ENCODE data around the gene STRADA.

The STRADA gene, protein sequence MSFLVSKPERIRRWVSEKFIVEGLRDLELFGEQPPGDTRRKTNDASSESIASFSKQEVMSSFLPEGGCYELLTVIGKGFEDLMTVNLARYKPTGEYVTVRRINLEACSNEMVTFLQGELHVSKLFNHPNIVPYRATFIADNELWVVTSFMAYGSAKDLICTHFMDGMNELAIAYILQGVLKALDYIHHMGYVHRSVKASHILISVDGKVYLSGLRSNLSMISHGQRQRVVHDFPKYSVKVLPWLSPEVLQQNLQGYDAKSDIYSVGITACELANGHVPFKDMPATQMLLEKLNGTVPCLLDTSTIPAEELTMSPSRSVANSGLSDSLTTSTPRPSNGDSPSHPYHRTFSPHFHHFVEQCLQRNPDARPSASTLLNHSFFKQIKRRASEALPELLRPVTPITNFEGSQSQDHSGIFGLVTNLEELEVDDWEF

DNA sequence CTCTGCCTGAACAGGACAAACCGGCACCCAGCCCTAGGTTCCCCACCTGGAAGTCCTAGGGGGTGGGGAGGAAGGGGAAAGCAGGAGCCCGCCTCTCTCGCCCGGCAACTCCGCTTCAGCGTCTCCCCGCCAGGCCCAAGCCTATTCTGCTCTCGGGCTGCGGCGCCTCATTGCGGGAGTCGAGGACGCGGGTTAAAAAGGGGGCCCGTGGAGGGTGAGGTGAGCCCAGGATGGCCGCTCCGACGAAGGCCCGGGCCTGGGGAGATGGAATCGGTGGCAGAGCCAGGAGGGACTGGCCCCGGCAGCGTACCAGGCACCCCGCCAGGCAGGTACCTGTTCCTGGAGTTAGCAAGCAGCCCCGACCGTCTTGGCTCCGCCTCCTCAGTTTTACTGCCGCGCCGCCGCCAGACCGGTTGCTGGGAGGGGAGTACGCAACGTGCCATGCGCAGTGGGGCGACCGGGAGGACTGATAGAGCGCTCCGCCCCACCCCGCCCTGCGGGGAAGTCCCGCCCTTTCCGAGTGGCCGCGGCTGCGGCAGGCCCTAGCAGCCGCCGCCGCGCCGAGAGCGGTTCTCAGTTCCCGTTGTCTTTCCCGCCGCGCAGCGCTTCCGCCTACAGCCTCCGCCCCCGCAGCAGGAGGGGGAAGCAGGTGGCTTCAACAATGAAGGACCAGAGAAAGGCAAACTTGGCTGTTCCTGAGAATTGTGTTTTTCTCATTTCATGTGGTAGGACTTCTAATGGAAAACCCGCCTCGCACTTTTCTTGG lies at the start of gene STRADA:
STRADA (minus strand) TSS at position 392 of the 766 bp plus-strand sequence. CDS start 13,430 bp downstream, outside the sequence.
- DNase-seq (ENCODE audit: low read depth in 2 of 2), result peak; percentile 95 to 98

DNA sequence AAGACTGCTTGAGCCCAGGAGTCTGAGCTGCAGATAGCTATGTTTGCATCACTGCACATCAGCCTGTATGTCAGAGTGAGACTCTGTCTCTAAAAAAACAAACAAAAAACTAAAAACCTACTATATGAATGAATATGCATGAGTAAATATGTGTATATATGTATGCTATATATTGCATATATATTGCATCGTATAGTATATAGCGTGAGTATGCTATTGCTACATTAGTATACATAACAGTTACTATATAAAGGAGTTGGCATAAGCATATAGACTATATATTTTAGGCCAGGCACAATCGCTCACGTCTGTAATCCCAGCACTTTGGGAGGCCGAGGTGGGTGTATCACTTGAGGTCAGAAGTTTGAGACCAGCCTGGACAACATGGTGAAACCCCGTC lies 48.5 kb upstream of the STRADA start:
- DNase-seq (ENCODE audit: low read depth in 2 of 2), result no peak

DNA sequence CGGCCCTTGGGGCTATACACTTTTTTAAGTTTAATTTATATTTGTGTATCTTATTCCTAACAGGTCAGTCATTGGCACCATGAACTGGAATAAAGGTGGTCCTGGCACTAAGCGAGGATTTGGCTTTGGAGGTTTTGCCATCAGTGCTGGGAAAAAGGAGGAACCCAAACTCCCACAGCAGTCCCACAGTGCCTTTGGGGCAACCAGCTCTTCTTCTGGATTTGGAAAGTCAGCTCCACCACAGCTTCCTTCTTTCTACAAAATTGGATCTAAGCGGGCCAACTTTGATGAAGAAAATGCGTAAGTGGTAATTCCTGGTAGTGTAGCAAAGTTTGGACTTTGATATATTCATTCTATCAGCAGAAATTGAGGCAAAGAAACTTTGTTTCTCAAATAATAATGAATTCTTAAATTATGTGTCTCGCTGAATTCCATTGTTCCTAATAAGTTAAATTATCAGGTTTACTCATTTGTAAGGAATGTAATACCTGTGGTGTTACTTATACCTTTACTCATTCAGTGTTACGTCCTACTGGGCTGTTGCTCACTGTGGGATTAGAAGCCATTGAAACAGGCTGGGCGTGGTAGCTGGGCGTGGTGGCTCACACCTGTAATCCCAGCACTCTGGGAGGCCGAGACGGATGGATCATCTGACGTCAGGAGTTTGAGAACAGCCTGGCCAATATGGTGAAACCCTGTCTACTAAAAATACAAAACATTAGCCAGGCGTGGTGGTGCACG lies 45.5 kb upstream of the STRADA start:
- DNase-seq (ENCODE audit: low read depth in 2 of 2), result no peak

DNA sequence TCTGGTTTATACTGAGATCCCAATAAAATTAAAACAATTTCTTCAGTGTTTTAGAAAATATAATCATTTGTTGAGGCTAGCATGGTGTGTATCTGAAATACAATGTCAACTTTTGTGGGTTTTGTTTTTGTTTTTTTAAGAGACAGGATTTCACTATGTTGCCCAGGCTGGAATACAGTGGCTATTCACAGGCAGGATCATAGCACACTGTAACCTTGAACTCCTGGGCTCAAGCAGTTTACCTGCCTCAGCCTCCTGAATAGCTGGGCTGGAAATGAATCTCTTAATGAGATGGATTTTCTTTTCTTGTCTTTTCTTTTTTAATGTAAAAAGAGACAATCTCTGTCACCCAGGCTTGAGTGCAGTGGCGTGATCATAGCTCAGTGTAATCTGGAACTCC lies 44.5 kb upstream of the STRADA start:
- DNase-seq (ENCODE audit: low read depth in 2 of 2), result no peak

DNA sequence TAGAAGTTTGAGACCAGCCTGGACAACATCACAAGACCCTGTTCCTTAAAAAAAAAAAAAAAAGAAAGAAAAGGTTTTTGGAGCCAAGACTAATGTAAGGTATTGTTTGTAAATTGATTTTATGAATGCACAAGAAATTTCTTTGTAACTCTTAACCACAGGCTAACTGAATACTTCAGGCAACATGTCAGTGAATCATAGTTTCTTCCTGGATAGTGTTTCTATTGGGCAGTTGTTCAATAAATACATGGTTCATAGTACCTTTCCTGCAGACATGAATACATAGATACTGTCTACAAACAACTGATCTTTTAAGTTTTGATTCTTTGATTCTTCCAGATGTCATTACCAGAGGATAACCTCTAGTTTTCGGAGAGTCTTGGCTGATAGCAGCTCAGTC lies 44.0 kb upstream of the STRADA start:
- DNase-seq (ENCODE audit: low read depth in 2 of 2), result no peak

DNA sequence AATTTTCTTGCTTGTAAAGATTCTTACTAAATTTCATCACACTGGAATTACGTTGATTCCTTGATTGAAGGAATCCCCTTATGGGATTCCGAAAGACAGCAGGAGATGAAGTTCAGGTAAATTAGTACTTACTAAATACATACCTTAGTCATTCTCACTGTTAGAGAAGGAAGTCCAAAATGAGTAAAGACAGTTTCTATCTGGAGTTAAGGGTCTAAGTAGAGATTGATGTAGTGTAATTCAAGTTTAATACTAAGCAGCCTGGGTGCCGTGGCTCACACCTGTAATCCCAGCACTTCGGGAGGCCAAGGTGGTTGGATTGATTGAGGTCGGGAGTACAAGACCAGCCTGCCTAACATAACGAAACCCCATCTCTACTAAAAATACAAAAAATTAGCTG lies 41.9 kb upstream of the STRADA start:
- no peak for DNase-seq (ENCODE audit: low read depth in 2 of 2)

DNA sequence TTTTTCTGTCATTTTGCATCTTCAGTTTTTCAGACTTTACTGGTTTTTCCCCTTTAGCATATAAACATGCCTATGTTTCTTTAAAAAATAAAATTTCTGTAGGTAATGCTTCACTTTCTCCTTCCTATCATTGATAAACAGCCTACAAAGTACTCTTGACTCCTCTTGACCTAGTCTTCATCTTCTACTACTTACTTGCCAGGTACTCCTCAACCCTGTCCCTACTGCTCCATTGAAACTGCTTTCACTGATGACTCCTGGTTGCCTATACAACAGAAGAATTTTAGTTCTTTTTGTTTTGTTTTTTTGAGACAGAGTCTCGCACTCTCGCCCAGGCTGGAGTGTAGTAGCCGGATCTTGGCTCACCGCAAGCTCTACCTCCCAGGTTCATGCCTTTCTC lies 39.3 kb upstream of the STRADA start:
- DNase-seq (ENCODE audit: low read depth in 2 of 2), result no peak

DNA sequence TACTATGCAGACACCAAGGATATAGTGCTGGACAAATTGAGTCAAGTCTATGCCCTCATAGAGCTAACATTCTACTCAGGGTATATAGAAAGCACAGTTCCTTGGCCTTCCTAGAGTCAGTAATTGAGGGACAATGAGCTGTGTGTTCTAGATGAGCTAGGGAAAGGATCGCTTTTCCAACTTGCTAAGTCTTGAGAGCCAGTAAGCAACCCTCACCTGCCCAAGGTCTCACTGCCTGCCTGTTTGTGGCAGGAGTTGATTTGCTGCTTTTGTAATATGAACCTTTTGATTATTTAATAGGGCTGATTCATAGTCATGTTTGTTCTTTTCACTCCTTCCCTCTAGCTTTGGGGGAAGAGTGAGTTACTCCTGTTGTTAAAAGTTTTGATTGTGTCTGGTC lies 38.9 kb upstream of the STRADA start:
- DNase-seq (ENCODE audit: low read depth in 2 of 2), result no peak

DNA sequence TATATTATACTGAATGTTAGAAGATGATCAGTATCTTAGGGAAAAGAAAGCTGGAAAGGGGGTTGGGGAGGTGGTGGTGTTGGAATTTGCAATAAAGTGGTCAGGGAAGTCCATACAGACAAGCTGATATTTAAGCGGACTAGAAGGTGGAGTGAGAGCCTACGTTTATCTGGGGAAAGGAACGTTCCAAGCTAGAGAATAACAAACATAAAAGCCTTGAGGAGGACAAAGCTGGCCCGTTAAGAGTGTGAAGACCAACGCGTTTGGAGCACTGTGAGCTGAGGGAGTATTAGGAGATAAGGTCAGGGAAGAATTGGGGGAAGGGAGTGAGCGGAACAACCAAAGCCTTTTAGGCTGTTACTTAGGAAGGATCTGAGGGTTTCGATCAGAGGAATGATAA lies 33.8 kb upstream of the STRADA start:
- DNase-seq (ENCODE audit: low read depth in 2 of 2), result no peak

DNA sequence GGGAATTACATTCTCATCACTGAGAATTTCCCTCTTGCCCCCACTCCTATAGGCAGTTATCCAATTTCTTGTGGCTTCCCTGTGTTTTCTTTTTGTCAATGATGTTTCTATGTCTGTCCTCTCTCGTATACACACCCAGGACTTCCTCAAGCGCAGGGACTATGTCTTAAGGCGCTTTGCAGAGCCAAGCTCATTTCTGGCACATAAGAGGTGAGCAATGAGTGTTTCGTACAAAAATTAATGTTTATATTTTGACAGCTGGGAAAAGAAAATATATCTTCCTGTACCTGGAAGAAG lies 33.3 kb upstream of the STRADA start:
- DNase-seq (ENCODE audit: low read depth in 2 of 2), result no peak

DNA sequence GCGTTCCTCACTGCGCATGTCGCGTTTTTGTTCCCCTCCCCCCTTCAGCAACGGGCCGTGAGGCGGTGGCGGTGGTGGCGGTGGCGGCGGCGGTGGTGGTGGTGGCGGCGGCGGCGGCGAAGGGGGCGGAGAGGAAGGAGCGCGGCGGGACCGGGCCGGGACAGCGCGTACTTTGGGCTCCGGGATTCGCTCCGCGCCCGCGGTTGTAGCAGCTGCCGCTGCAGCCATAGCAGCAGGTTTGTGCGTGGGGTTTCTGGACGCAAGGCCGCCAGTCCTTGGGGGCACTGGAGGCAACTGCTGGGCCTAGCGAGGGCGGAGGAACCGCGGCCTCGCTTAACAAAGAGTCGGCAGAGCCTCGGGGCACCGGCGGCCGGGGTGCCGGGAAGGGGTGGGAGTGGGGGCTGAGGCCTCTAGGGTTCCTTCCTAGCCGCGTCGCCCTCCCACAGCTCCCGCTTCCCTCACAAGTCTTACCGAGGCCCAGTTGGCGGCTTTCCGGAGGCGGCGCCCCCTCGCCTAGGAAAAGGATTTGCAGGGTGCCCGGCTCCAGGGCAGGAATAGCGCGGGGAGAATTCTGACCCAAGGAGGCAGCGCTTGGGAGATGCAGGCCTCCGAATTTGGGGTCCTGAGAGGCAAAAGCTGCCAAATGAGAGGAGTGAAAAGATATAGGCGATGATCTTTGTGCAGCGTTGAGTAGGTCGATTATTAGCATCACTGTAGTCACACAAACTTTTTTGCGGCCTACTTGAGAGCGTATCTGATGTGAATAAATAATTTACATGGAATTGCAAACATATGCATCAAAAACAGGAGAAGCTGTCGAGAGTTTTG lies 32.8 kb upstream of the STRADA start, which contains the start of gene DDX42:
DDX42 (plus strand) TSS at position 30 of the 828 bp plus-strand sequence. CDS start 12,880 bp downstream, outside the sequence.
- DNase-seq (ENCODE audit: low read depth in 2 of 2), result peak; percentile 80 to 81

DNA sequence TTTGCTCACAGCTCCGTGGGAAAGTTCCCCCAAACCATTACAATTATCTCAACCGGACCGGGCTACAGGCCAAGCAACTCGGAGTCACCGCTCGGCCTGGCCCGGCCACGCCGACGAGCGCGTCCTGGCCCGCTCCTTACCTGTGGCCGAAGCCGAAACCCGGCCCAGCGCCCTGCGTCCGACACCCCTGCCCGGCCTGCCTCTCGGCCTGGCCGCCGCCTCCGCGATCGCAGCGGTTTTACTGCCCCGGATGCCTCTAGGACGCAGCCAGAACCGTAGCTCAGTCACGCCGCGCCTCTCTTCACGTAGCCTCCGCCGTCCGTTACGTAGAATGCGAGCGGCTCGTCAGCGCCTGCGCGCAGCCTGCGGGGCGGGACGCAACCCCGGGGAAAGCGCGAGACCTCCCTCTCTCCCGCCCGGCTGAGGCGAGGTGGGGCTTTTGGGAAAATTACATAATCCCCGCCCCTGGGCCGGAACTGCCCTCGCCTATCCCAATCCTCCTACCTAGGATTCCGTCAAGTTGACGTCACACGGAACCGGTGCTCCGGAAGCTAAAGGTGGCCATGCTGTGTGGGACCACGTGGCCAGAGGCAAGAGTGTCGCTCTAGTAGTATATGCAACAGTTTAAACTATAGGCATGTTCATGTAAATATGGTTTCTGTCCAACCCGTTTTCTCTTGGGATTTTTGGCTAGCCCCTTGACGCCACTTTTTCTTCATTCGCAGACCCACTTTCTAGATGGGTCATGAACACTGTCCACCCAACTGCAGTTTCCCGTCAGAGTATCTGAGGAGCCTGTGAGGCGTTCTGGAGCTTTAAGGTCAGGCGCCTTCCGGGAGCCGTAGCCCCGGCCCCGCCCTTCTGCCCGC lies 31.9 kb upstream of the STRADA start, which contains the start of gene CCDC47:
CCDC47 (minus strand) TSS at position 326 of the 869 bp plus-strand sequence. CDS start 7,422 bp downstream, outside the sequence.
- DNase-seq (ENCODE audit: low read depth in 2 of 2), result peak; percentile 92 to 93

DNA sequence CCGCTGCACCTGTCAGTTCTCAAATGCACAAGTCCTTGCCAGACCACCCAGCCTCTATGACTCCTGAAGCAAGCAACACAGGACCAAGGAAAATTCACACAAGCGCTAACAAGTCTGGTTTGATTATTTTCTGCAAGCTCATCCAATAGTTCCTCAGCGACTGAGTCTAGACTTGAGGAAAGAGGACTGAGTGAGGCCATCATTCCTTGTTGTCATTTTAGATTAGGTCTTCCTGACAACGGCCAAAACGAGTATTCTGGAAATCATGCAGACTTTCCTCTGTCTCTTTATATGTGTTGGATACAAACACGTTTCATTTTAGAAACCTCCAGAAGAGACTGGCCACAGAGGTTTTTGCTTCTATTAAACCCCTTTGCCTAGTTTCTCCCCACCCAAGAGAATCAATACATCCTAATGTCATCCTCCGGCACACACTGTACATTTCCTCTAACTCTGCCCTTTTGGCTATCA lies 31.2 kb upstream of the STRADA start:
- DNase-seq (ENCODE audit: low read depth in 2 of 2), result no peak

DNA sequence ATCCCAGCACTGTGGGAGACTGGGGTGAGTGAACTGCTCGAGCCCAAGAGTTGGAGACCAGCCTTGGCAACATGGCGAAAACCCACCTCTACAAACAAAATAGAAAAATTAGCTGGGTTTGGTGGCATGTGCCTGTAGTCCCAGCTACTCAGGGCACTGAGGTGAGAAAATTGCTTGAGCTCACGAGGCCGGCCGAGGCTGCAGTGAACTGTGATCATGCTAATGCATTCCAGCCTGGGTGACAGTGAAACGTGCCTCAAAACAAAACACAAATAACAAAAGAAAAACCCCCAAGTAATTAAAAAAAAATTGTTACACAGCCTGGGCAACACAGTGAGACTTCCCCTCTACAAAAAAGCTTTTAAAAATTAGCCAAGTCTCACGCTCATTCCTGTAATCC lies 26.8 kb upstream of the STRADA start:
- DNase-seq (ENCODE audit: low read depth in 2 of 2), result no peak

DNA sequence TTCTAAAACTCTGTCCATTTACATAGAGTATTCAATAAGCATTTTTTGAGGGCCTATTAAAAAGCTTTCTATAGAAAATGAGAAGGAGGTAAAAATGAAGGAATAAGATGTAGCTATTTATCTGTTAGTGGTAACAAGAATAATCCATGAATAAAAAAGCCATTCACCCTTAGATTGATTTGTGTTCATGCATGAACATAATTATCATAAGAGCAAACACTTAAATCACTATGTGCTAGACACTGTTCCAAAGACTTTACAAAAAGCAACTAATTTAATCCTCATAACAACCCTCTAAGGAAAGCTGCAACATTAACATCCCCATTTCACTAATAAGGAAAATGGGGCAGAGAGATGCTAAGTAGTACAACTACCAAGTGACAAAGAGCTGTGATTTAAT lies 25.2 kb upstream of the STRADA start:
- DNase-seq (ENCODE audit: low read depth in 2 of 2), result no peak

DNA sequence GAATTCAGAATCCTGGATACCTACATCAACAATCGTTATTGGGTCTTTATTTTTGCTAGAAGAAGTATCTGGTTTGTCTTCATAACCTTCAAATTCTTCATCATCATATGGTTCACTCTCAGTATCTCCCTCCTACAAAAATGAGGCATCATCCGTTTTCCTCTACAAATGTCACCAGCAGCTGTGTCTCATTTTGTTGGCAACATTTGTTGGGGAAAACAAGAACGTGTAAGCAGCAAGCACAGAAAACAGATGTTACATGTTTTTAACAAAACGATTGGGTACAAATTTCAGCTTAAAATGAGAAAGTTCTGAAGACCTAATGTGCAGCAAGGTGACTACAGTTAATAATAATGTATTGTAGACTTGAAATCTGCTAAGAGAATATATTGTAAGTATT lies 23.1 kb upstream of the STRADA start:
- no peak for DNase-seq (ENCODE audit: low read depth in 2 of 2)

DNA sequence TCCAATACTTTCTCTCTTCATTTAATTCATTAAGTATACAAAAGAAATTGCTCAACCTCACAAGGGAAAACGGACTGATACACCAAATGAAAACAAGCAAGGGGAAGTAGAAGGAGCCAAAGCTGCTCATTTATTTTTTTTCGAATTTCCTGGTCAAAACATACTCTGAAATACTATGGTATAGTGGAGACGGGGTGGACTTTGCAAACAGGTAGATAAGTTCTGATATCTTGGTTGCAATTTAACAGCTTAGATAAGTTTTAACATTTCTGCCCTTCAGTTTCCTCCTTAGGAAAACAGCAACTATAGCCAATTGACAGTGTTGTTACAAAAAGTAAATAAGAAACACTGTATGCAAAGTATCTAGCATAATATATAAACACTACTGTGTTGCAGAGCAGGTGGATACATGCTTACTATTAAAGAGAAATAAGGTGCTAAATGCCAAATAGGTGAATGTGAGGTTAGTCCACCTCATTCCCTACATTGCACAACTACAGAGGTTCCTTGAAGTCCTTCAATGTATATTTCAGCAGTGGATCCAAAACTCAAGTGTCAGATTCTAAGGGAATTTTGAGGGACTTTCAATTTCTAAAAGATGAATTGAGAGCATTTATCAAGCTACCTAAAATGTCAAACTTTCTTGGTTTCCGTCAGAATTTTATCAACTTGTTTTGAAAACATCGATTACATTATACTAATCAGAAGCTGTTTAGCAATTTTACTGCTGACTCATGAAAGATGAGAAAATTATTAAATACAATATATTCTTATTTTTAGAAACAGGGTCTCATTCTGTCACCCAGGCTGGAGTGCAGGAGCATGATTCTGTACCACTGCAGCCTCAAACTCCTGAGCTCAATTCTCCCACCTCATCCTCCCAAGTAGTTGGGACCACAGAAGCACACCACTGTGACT lies 20.8 kb upstream of the STRADA start:
- DNase-seq (ENCODE audit: low read depth in 2 of 2), result no peak

DNA sequence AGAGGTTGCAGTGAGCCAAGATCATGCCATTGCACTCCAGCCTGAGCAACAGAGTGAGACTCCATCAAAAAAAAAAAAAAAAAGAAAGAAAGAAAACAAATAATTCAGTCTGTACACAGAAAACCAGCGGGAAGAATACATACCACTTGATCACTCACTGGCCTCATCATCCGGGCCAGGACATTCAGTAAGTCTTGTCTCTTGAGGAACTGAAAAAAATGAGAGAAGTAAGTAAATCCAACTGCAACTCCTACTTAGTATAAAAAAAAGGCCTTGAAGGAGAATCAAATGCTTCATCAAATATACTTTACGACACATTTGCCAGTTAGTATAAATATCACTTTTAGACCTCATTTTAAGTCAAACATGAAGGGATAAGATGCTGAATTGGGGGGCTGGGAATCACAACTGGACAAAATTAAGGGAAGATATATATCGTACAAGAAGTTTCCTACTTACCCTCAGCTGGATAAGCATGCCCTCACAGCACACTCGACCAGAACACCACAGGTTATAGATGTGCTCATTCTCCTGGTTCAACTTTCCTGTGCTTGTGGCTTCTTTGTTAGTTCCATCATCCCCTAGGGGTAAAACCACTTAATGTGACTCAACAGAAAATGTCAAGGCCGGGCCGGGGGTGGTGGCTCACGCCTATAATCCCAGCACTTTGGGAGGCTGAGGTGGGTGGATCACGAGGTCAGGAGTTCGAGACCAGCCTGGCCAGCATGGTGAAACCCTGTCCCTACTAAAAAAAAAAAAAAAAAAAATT lies 19.4 kb upstream of the STRADA start:
- DNase-seq (ENCODE audit: low read depth in 2 of 2), result no peak
